Keratinocyte (primary cell): ENCODE results near the gene USP26. TPM values are rescaled to one million over a fixed set of nuclear protein-coding genes. Genes with fewer than 3 reads are reported as not detected.

Source experiments
- DNase-seq: peaks from one replicate; pipeline ENCODE4 v3.0.0-alpha.2; 2011; ENCODE audit warnings: low read depth, missing footprints, low spot score
- FAIRE-seq: peaks from 2 replicates; lab custom pipeline; 2011; peaks lifted over from hg19 to GRCh38; lab: Jason Lieb, UNC
- H2AFZ ChIP-seq: 2 replicates; pipeline ENCODE4 v1.6.0; 2012; ENCODE audit warnings: low read length, control low read depth, inconsistent platforms; ENCODE audit not compliant: control insufficient read depth
- H3K27ac ChIP-seq: 2 replicates; pipeline ENCODE4 v1.5.1; 2011; ENCODE audit warnings: low read length; ENCODE audit not compliant: control insufficient read depth, insufficient read depth
- H3K27me3 ChIP-seq: 3 replicates; pipeline ENCODE4 v1.6.0; 2011; ENCODE audit warnings: low read length; ENCODE audit not compliant: control insufficient read depth, insufficient read depth; ENCODE audit errors: extremely low read depth
- H3K36me3 ChIP-seq, 2 experiments: 2 replicates in 1 of 2; 3 replicates in 1 of 2; pipeline ENCODE4 v1.5.1; 2011; ENCODE audit warnings: low read length in 2 of 2, mild to moderate bottlenecking in 1 of 2; ENCODE audit not compliant: control insufficient read depth in 2 of 2, insufficient read depth in 2 of 2; ENCODE audit errors: extremely low read depth in 1 of 2
- H3K4me1 ChIP-seq: 3 replicates; pipeline ENCODE4 v1.5.1; 2011; ENCODE audit warnings: low read length; ENCODE audit not compliant: control insufficient read depth, insufficient read depth; ENCODE audit errors: extremely low read depth
- H3K4me2 ChIP-seq: 3 replicates; pipeline ENCODE4 v1.6.0; 2011; ENCODE audit warnings: low read depth, low read length; ENCODE audit not compliant: control insufficient read depth, insufficient read depth; ENCODE audit errors: extremely low read depth
- H3K4me3 ChIP-seq, 3 experiments: fragments of 200-600 bp in 1 of 3; sonication (generic) in 1 of 3; 2 replicates in 2 of 3; 3 replicates in 1 of 3; pipeline ENCODE4 v1.5.1; 2011 to 2016; ENCODE audit warnings: low read length in 3 of 3, mild to moderate bottlenecking in 3 of 3, control low read depth in 2 of 3, inconsistent platforms in 1 of 3, low read depth in 1 of 3, mixed read lengths in 1 of 3, mixed run types in 1 of 3, moderate library complexity in 1 of 3; ENCODE audit not compliant: control insufficient read depth in 2 of 3, insufficient read depth in 2 of 3; ENCODE audit errors: extremely low read depth in 1 of 3
- H3K79me2 ChIP-seq: 2 replicates; pipeline ENCODE4 v1.6.0; 2012; ENCODE audit warnings: low read length; ENCODE audit not compliant: control insufficient read depth, insufficient read depth
- H3K9ac ChIP-seq: 3 replicates; pipeline ENCODE4 v1.6.0; 2011; ENCODE audit warnings: low read length; ENCODE audit not compliant: control insufficient read depth, insufficient read depth; ENCODE audit errors: extremely low read depth
- H3K9me1 ChIP-seq: 3 replicates; pipeline ENCODE4 v1.6.0; 2011; ENCODE audit warnings: low read length; ENCODE audit not compliant: control insufficient read depth, insufficient read depth; ENCODE audit errors: extremely low read depth
- H3K9me3 ChIP-seq: 2 replicates; pipeline ENCODE4 v1.5.1; 2012; ENCODE audit warnings: low read depth, low read length; ENCODE audit not compliant: control insufficient read depth
- H4K20me1 ChIP-seq: 3 replicates; pipeline ENCODE4 v1.6.0; 2011; ENCODE audit warnings: low read length; ENCODE audit not compliant: control insufficient read depth, insufficient read depth; ENCODE audit errors: extremely low read depth
- EZH2 ChIP-seq: IDR thresholded peaks from one replicate; pipeline ENCODE4 v1.6.1; 2012; ENCODE audit warnings: inconsistent platforms, mild to moderate bottlenecking, low read length, moderate library complexity
- dilution Hi-C: fragments of 300-500 bp; cut with MboI; formaldehyde crosslinking; loops from one replicate; pipeline ENCODE4 v1.7.0; 2020; ENCODE audit warnings: low sequenced_read_pairs; ENCODE audit not compliant: extremely low pct_ligation_motif_present
- polyA plus RNA-seq, 5 experiments: library from polyadenylated mRNA; depleted of rRNA in 3 of 5; stranded (reverse) in 3 of 5; stranded (forward) in 1 of 5; unstranded in 1 of 5; fragments of >200 nt; gene quantifications; 1 replicate in 1 of 5; 2 replicates in 3 of 5; 3 replicates in 1 of 5; pipeline versions ENCODE4 v1.2.1 to v1.2.3, GENCODE V29; 2011 to 2012; ENCODE audit warnings: missing spikeins in 2 of 5, low read depth in 1 of 5, low replicate concordance in 1 of 5
- TF ChIP-seq, protein P1 (sequence below), 3 experiments: IDR thresholded peaks in 1 of 3; conservative IDR thresholded peaks in 1 of 3; optimal IDR thresholded peaks in 1 of 3; 2 replicates in 2 of 3; 3 replicates in 1 of 3; pipeline versions ENCODE3 to v1.5.1; 2011; ENCODE audit warnings: low read length in 3 of 3, mild to moderate bottlenecking in 3 of 3, moderate library complexity in 2 of 3, control low read depth in 1 of 3, inconsistent platforms in 1 of 3; ENCODE audit not compliant: insufficient read depth in 2 of 3; ENCODE audit errors: extremely low read depth in 1 of 3

The USP26 gene
- polyA plus RNA-seq, 1 donor (not counting 4 experiments of a cell fraction or from before 2014, with no cell fraction given): not detected

DNA sequence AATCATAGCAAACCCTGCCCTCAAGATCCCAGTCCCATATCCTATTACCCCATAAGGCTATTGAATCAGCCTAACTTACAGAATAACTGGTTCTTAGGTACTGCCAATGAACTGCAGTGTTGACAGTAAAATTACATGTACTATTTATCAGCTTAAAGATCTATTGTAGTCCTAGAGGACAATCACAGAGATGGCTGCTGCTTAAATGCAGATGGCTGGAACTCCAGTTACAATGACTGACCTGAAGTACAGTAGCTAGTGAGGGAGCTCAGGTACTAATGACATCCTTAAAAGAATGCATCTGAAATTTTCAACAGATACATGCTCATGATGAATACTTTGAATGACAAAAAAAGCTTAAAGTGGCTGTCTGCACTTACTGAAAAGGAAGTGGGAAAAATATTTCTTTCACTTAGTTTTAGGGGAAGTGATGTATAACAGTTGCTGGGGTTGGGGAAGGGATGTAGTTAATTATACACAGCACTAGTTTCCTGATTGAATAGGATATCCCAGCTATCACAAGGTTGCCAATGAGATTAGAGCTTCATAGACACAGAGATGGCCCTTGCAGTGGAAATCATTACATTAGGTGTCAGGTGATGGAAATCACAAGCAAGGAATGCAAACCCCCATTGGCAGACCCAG, 42.0 kb downstream of the USP26 start:
- no peak overlapping the region for H3K4me3 ChIP-seq
- H3K27ac ChIP-seq: no peak overlapping the region
- H3K36me3 ChIP-seq: no peaks in the 10 kb centered on the region
- TF ChIP-seq, protein P1, sequence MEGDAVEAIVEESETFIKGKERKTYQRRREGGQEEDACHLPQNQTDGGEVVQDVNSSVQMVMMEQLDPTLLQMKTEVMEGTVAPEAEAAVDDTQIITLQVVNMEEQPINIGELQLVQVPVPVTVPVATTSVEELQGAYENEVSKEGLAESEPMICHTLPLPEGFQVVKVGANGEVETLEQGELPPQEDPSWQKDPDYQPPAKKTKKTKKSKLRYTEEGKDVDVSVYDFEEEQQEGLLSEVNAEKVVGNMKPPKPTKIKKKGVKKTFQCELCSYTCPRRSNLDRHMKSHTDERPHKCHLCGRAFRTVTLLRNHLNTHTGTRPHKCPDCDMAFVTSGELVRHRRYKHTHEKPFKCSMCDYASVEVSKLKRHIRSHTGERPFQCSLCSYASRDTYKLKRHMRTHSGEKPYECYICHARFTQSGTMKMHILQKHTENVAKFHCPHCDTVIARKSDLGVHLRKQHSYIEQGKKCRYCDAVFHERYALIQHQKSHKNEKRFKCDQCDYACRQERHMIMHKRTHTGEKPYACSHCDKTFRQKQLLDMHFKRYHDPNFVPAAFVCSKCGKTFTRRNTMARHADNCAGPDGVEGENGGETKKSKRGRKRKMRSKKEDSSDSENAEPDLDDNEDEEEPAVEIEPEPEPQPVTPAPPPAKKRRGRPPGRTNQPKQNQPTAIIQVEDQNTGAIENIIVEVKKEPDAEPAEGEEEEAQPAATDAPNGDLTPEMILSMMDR (optimal IDR thresholded peaks at IDR 0.05 in 1 of 3, IDR thresholded peaks at IDR 0.05 in 1 of 3, conservative IDR thresholded peaks at IDR 0.05 in 1 of 3; ENCODE audit: extremely low read depth in 1 of 3, insufficient read depth in 2 of 3, low read length in 3 of 3): no peak
- no peak for TF ChIP-seq EZH2
- H3K4me1 ChIP-seq: peaks cover 9% of the 10 kb centered on the region
- no peak overlapping the region for H3K9ac ChIP-seq
- no peaks in the 10 kb centered on the region for H3K27me3 ChIP-seq
- H4K20me1 ChIP-seq: no peaks in the 10 kb centered on the region
- H3K4me2 ChIP-seq: no peak overlapping the region
- no peaks in the 10 kb centered on the region for H3K79me2 ChIP-seq
- H2AFZ ChIP-seq: no peak overlapping the region
- dilution Hi-C loops: no loop called here
- H3K9me3 ChIP-seq: no peaks in the 10 kb centered on the region
- no peaks in the 10 kb centered on the region for H3K9me1 ChIP-seq
- no peak for FAIRE-seq
- DNase-seq: no peak

DNA sequence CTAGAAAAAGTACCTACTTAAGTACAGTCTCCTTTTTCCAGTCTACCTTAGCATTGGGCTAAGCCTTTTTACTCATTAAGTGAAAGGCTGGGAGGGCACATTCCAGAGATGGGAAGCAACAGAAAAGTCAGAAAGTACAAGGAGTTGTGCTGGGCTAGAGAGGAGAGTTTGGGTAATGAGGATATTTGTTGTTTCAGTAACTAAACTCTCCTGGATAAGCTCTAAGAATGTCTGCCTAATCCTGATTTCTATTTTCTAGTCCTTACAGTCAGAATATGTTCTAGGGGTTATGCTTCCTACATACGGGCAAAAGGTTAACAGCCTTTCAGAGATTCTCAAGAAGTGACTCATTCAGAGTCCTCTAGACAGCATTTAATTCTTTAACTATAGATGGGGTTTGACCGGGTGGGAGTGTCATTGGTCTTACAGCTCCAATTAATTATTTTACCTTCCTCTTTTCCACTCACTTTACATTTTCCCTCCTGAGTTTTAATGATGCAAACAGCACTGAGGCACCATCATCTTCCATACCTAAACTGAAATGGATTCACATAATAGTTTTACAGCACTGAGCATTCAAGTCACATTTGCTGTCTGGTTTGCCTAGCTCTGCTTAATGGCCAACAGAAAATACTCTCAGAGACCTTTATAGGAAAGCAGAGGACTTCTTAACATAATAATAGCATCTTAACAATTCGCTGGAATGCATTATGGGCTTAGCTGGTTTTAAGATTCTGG, 42.9 kb downstream of the USP26 start:
- H3K4me2 ChIP-seq: no peak overlapping the region
- FAIRE-seq: peak; percentile 17

More for the DNA sequence above, 42.9 kb downstream of the USP26 start:
- H3K79me2 ChIP-seq: no peaks in the 10 kb centered on the region
- no peak overlapping the region for H2AFZ ChIP-seq
- no peaks in the 10 kb centered on the region for H3K36me3 ChIP-seq
- no peaks in the 10 kb centered on the region for H3K27me3 ChIP-seq
- no peak for DNase-seq
- H3K27ac ChIP-seq: no peak overlapping the region
- dilution Hi-C loops: no loop called here
- H3K9ac ChIP-seq: no peak overlapping the region
- no peaks in the 10 kb centered on the region for H4K20me1 ChIP-seq
- peaks cover 9% of the 10 kb centered on the region for H3K4me1 ChIP-seq
- no peak for TF ChIP-seq EZH2
- TF ChIP-seq, protein P1 (optimal IDR thresholded peaks at IDR 0.05 in 1 of 3, IDR thresholded peaks at IDR 0.05 in 1 of 3, conservative IDR thresholded peaks at IDR 0.05 in 1 of 3; ENCODE audit: extremely low read depth in 1 of 3, insufficient read depth in 2 of 3, low read length in 3 of 3): no peak
- no peak overlapping the region for H3K4me3 ChIP-seq
- H3K9me3 ChIP-seq: no peaks in the 10 kb centered on the region
- H3K9me1 ChIP-seq: no peaks in the 10 kb centered on the region
